ENCODE data around the gene TFCP2. TPM values are rescaled to one million over a fixed set of nuclear protein-coding genes. Genes with fewer than 3 reads are reported as not detected.
A peak's percentile ranks its signal among the peaks of the same experiment; 100 is the strongest.

Gene TFCP2
- total RNA-seq, 4 donors from 2014 or later = 6.1 to 30.7 (median 19.8) TPM

DNA sequence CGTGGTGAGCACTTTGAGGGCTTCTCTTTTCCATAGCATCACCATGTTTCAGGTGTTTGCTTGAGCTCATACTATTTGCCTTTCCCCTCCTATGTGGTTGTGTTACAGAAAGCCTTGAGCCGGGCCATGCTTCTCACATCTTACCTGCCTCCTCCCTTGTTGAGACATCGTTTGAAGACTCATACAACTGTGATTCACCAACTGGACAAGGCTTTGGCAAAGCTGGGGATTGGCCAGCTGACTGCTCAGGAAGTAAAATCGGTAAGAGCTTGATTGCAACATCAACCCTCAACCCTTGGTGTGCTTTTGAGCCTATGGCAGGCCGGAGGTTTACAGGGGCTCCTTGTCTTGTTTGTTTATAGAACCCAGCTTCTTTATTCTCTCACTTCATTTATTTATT is 116.7 kb downstream of the TFCP2 start:
- H3K27ac ChIP-seq = no peak overlapping the region
- H3K4me1 ChIP-seq = no peaks in the 10 kb centered on the region
- intact Hi-C loops (cut with DNase I; ENCODE audit: low total_unique reads) = no loop called here
- TF ChIP-seq, protein P1, sequence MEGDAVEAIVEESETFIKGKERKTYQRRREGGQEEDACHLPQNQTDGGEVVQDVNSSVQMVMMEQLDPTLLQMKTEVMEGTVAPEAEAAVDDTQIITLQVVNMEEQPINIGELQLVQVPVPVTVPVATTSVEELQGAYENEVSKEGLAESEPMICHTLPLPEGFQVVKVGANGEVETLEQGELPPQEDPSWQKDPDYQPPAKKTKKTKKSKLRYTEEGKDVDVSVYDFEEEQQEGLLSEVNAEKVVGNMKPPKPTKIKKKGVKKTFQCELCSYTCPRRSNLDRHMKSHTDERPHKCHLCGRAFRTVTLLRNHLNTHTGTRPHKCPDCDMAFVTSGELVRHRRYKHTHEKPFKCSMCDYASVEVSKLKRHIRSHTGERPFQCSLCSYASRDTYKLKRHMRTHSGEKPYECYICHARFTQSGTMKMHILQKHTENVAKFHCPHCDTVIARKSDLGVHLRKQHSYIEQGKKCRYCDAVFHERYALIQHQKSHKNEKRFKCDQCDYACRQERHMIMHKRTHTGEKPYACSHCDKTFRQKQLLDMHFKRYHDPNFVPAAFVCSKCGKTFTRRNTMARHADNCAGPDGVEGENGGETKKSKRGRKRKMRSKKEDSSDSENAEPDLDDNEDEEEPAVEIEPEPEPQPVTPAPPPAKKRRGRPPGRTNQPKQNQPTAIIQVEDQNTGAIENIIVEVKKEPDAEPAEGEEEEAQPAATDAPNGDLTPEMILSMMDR (IDR thresholded peaks at IDR 0.05) = no peak
- TF ChIP-seq POLR2A (IDR thresholded peaks at IDR 0.05) = no peak
- H3K36me3 ChIP-seq = no peaks in the 10 kb centered on the region
- no peaks in the 10 kb centered on the region for H3K9me3 ChIP-seq
- H3K27me3 ChIP-seq = no peaks in the 10 kb centered on the region
- DNase-seq = peak in 1 of 2 donors; percentile 26
- H3K4me3 ChIP-seq = no peak overlapping the region

DNA sequence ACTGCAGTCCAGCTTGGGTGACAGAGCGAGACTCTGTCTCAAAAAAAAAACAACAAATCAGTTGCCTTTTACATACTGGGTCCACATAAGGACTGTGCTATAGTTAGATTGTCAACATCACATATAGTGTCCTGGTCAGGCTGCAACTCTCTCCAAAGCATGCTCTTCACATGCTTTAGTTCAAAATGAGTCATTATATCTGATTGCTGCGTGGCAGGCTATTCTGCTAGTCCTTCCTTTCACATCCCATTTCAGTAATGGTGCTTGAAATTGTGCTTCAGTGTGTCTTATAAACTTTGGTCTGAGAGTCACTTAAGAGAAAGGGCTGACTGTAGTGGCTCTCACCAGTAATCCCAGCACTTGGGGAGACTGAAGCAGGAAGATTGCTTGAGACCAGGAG is 117.9 kb downstream of the TFCP2 start:
- H3K27ac ChIP-seq = no peak overlapping the region
- no peak for DNase-seq
- no peak overlapping the region for H3K4me3 ChIP-seq
- H3K4me1 ChIP-seq = no peaks in the 10 kb centered on the region
- H3K36me3 ChIP-seq = no peaks in the 10 kb centered on the region
- TF ChIP-seq, protein P1 (IDR thresholded peaks at IDR 0.05) = no peak
- TF ChIP-seq POLR2A (IDR thresholded peaks at IDR 0.05) = no peak
- H3K27me3 ChIP-seq = no peaks in the 10 kb centered on the region
- intact Hi-C loops (cut with DNase I; ENCODE audit: low total_unique reads) = no loop called here
- H3K9me3 ChIP-seq = no peaks in the 10 kb centered on the region

DNA sequence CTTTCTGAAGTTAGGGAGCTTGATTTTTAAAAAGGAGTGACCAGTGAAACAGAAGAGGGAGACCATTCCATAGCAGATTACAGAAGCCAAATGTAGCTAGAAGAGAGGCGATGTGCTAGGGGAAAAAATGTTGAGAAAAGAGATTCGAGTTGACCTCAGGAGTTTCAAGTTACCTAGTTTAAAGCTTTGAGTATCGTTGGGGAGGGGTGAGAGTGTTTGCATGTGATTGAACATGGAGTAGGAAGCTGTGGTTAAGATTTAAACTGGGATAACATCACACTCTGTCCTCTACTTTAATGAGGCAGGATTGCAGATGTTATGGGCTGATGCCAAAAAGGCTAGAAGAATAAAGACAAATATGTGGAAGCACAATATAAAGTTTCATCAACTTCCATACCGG is 121.1 kb downstream of the TFCP2 start:
- no peaks in the 10 kb centered on the region for H3K36me3 ChIP-seq
- intact Hi-C loops (cut with DNase I; ENCODE audit: low total_unique reads) = no loop called here
- peaks cover 0 to 9% of the 10 kb centered on the region in 2 donors for H3K4me1 ChIP-seq
- no peak for DNase-seq
- no peaks in the 10 kb centered on the region for H3K27me3 ChIP-seq
- TF ChIP-seq, protein P1 (IDR thresholded peaks at IDR 0.05) = no peak
- no peak for TF ChIP-seq POLR2A (IDR thresholded peaks at IDR 0.05)
- H3K4me3 ChIP-seq = no peak overlapping the region
- no peak overlapping the region for H3K27ac ChIP-seq
- H3K9me3 ChIP-seq = no peaks in the 10 kb centered on the region

- DNase-seq = no peak
- Histone ChIP-seq H3K4me1 (peaks cover 0 to 9% of the 10 kb centered on the region in 2 donors), H3K4me3 (peak overlapping the region in 1 of 2 donors; percentile 84), H3K9me3 (no peaks in the 10 kb centered on the region), H3K27ac (no peak overlapping the region), H3K36me3 (no peaks in the 10 kb centered on the region), H3K27me3 (no peaks in the 10 kb centered on the region)
- intact Hi-C loops (cut with DNase I; ENCODE audit: low total_unique reads) = loop anchor here (5.0 kb wide), 1 partner anchor 38 kb away; no protein-coding TSS in a partner anchor
- TF ChIP-seq, protein P1 (IDR thresholded peaks at IDR 0.05) = no peak
- TF ChIP-seq POLR2A (IDR thresholded peaks at IDR 0.05) = no peak
Measured at GRCh38 chr12:51049525-51049924, 123.4 kb downstream of the TFCP2 start.

GRCh38 chr12:51048661-51049251 is 124.2 kb downstream of the TFCP2 start:
- DNase-seq = no peak
- peak overlapping the region; percentile 69 to 84 for H3K4me3 ChIP-seq
- no peak for TF ChIP-seq POLR2A (IDR thresholded peaks at IDR 0.05)
- TF ChIP-seq, protein P1 (IDR thresholded peaks at IDR 0.05) = no peak
- intact Hi-C loops (cut with DNase I; ENCODE audit: low total_unique reads) = loop anchor here (5.0 kb wide), 1 partner anchor 39 kb away; no protein-coding TSS in a partner anchor
- no peaks in the 10 kb centered on the region for H3K27me3 ChIP-seq
- H3K36me3 ChIP-seq = no peaks in the 10 kb centered on the region
- peaks cover 0 to 9% of the 10 kb centered on the region in 2 donors for H3K4me1 ChIP-seq
- H3K27ac ChIP-seq = peak overlapping the region; percentile 92 to 95
- no peaks in the 10 kb centered on the region for H3K9me3 ChIP-seq
